SU-DHL-6 (cell line): ENCODE data around the gene CCDC85C.

Experiments
- H2AFZ ChIP-seq: fragments of 200-600 bp; sonication (generic); 2 replicates; pipeline ENCODE4 v1.6.1; 2014; ENCODE audit warnings: low read depth, mild to moderate bottlenecking, moderate library complexity, mixed read lengths, antibody characterized with exemption, low read length; ENCODE audit not compliant: severe bottlenecking
- H3F3A ChIP-seq: fragments of 200-600 bp; shearing (Covaris generic); 2 replicates; pipeline ENCODE4 v1.6.0; 2016; ENCODE audit warnings: antibody characterized with exemption, mild to moderate bottlenecking; ENCODE audit not compliant: insufficient read depth
- H3K27ac ChIP-seq: fragments of 200-600 bp; sonication (generic); 2 replicates; pipeline ENCODE4 v1.5.1; 2016; ENCODE audit warnings: low read depth, mild to moderate bottlenecking, low read length, moderate library complexity, mixed read lengths
- H3K27me3 ChIP-seq: fragments of 200-600 bp; sonication (generic), shearing (Covaris generic); 2 replicates; pipeline ENCODE4 v1.6.0; 2014; ENCODE audit warnings: mild to moderate bottlenecking, low read length
- H3K36me3 ChIP-seq: fragments of 200-600 bp; sonication (generic); 2 replicates; pipeline ENCODE4 v1.6.1; 2014; ENCODE audit warnings: mild to moderate bottlenecking, low read length, mixed read lengths
- H3K4me2 ChIP-seq: fragments of 300-600, 200-600 bp; shearing (Covaris generic), sonication (generic); 2 replicates; pipeline ENCODE4 v1.6.0; 2014; ENCODE audit warnings: low read length, low read depth, mild to moderate bottlenecking; ENCODE audit not compliant: poor library complexity, severe bottlenecking
- H3K4me3 ChIP-seq: fragments of 200-600 bp; sonication (generic); 2 replicates; pipeline ENCODE4 v1.5.1; 2014; ENCODE audit warnings: antibody characterized with exemption, low read length, mild to moderate bottlenecking, mixed read lengths; ENCODE audit not compliant: insufficient read depth, poor library complexity, severe bottlenecking
- H3K79me2 ChIP-seq: fragments of 200-600 bp; sonication (generic); 2 replicates; pipeline ENCODE4 v1.6.1; 2014; ENCODE audit warnings: mild to moderate bottlenecking, low read length, moderate library complexity; ENCODE audit not compliant: insufficient read depth
- H3K9ac ChIP-seq: fragments of 200-600 bp; sonication (generic); 2 replicates; pipeline ENCODE4 v1.7.0; 2014; ENCODE audit warnings: mild to moderate bottlenecking, low read length
- H3K9me2 ChIP-seq: fragments of 200-600 bp; sonication (generic); replicated peaks from 2 replicates; pipeline ENCODE4 v1.6.1; 2014; ENCODE audit warnings: low read length; ENCODE audit not compliant: insufficient read depth
- H3K9me3 ChIP-seq: fragments of 200-600 bp; sonication (generic); 2 replicates; pipeline ENCODE4 v1.6.1; 2014; ENCODE audit warnings: low read length, mixed read lengths; ENCODE audit not compliant: insufficient read depth
- H4K20me1 ChIP-seq: fragments of 200-600 bp; sonication (generic); 2 replicates; pipeline ENCODE4 v1.6.1; 2014; ENCODE audit warnings: low read depth, mild to moderate bottlenecking, antibody characterized with exemption, low read length, moderate library complexity, mixed read lengths
- EZH2phosphoT487 ChIP-seq: fragments of 200-600 bp; sonication (generic), shearing (Covaris generic); conservative IDR thresholded peaks from 2 replicates; pipeline ENCODE4 v1.6.1; 2018; ENCODE audit warnings: mild to moderate bottlenecking, antibody characterized with exemption, low read length, moderate library complexity, mixed read lengths
- TF ChIP-seq, protein P1 (sequence below): fragments of 200-600 bp; sonication (generic); IDR thresholded peaks from one replicate; pipeline ENCODE4 v1.5.1; 2017; ENCODE audit warnings: antibody characterized with exemption, mild to moderate bottlenecking, low read length, moderate library complexity; ENCODE audit not compliant: insufficient read depth, poor library complexity, severe bottlenecking

CCDC85C gene

DNA sequence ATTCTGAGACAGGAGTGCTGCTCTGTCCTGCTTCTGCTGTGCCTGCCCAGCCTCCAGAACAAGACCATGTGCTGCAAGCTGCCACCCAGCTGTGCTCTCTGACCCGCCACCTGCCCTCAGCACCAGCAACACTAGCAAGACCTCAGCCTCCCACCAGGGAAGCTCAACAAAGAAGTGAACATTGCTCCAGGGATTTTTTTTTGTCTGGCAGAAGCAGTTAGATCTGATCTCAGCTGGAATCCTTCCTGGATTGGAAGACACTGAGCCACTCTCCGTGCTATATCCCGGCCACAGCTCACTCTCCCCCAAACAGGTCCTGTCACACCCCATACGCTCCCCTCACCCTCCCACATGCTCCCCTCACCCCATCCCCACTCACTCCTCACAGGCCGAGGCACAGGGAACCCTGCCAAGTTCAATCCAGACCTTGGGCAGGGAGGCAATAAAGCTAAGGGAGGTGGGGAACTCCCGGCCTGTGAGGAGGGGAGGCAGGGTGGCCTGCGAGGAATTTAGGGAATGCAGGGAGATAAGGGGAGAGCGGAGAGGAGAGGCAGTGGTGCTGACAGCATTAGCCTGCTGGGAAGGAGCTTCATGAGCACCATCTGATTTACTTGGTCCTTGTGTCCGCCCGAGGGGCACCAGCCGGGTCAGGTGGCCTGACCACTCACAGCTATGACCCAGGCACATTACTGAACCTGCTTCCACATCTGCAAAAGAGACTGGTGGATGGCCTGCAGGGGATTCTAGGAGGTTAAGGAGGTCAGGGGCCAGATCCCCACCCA is 29.7 kb downstream of the CCDC85C start:
- no peak overlapping the region for H3K27ac ChIP-seq
- H2AFZ ChIP-seq: no peak overlapping the region
- H3K36me3 ChIP-seq: no peaks in the 10 kb centered on the region
- no peak for TF ChIP-seq EZH2phosphoT487
- TF ChIP-seq, protein P1, sequence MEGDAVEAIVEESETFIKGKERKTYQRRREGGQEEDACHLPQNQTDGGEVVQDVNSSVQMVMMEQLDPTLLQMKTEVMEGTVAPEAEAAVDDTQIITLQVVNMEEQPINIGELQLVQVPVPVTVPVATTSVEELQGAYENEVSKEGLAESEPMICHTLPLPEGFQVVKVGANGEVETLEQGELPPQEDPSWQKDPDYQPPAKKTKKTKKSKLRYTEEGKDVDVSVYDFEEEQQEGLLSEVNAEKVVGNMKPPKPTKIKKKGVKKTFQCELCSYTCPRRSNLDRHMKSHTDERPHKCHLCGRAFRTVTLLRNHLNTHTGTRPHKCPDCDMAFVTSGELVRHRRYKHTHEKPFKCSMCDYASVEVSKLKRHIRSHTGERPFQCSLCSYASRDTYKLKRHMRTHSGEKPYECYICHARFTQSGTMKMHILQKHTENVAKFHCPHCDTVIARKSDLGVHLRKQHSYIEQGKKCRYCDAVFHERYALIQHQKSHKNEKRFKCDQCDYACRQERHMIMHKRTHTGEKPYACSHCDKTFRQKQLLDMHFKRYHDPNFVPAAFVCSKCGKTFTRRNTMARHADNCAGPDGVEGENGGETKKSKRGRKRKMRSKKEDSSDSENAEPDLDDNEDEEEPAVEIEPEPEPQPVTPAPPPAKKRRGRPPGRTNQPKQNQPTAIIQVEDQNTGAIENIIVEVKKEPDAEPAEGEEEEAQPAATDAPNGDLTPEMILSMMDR: no peak
- H3K27me3 ChIP-seq: no peaks in the 10 kb centered on the region
- no peaks in the 10 kb centered on the region for H4K20me1 ChIP-seq
- H3K9me2 ChIP-seq: no peaks in the 10 kb centered on the region
- H3K4me2 ChIP-seq: no peak overlapping the region
- H3K9ac ChIP-seq: no peak overlapping the region
- H3K4me3 ChIP-seq: no peak overlapping the region
- no peaks in the 10 kb centered on the region for H3K9me3 ChIP-seq
- no peaks in the 10 kb centered on the region for H3F3A ChIP-seq
- H3K79me2 ChIP-seq: no peaks in the 10 kb centered on the region

DNA sequence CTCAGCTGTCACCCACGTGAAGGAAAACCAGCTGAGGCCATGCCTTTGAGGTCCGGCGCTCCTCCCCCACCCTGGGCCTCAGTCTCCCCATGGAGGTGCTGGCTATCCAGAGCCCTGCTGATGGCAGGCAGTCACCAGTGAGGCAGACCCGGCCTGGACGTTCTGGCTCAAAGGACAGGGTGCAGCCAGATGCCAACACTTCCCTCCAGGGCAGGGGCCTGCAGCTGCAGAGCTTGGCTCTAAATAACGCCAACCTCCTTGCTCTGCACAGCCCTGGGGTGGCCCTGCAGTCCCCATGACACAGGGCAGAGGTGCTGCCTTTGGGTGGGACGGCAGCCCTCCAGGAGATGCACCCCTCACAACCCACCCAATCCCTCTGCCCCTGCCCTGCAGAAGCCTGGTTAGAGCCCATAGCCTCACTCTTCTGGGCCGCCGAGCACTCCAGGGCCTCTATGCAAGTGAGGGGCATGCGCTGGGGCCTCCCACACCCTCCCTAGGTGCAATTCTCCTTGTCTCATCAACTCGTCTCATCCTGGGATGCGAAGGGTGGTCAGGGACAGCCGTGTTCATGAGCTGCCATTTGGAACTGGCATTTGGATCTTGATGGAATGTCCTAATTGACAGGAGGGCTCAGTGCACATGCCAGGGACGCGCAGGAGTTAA is 30.4 kb downstream of the CCDC85C start:
- no peaks in the 10 kb centered on the region for H3K27me3 ChIP-seq
- H3F3A ChIP-seq: no peaks in the 10 kb centered on the region
- no peaks in the 10 kb centered on the region for H3K79me2 ChIP-seq
- TF ChIP-seq, protein P1: no peak
- TF ChIP-seq EZH2phosphoT487: no peak
- H3K9me2 ChIP-seq: no peaks in the 10 kb centered on the region
- no peak overlapping the region for H3K9ac ChIP-seq
- no peaks in the 10 kb centered on the region for H3K36me3 ChIP-seq
- H3K9me3 ChIP-seq: no peaks in the 10 kb centered on the region
- H4K20me1 ChIP-seq: no peaks in the 10 kb centered on the region
- no peak overlapping the region for H3K27ac ChIP-seq
- no peak overlapping the region for H3K4me3 ChIP-seq
- H3K4me2 ChIP-seq: no peak overlapping the region
- H2AFZ ChIP-seq: no peak overlapping the region

DNA sequence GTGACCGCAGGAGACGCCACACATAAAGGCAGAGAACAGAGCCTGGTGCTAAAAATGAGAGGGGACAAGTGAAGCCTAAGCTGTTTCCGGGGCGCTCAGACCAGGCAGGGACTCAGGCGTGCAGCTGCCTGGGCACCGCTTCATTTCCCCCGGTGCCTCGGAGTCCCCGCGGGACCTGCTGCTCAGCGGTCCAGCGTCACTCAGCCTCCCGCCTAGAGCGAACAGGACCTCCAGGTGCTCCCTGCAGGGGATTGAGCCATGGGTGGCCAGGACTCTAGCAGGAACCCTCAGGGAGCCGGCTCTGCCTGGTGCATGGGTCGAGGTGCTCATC is 31.0 kb downstream of the CCDC85C start:
- Histone ChIP-seq H4K20me1 (no peaks in the 10 kb centered on the region), H3K36me3 (no peaks in the 10 kb centered on the region), H3F3A (no peaks in the 10 kb centered on the region), H2AFZ (no peak overlapping the region), H3K79me2 (no peaks in the 10 kb centered on the region), H3K9me3 (no peaks in the 10 kb centered on the region), H3K27ac (no peak overlapping the region), H3K9me2 (no peaks in the 10 kb centered on the region), H3K9ac (no peak overlapping the region), H3K4me2 (no peak overlapping the region), H3K27me3 (no peaks in the 10 kb centered on the region), H3K4me3 (no peak overlapping the region)
- TF ChIP-seq EZH2phosphoT487: no peak
- TF ChIP-seq, protein P1: no peak
